Liver (tissue), 9 donors: ENCODE data around the gene KMT5B. TPM values are rescaled to one million over a fixed set of nuclear protein-coding genes. Genes with fewer than 3 reads are reported as not detected.

Experiments
- DNase-seq: peaks from one replicate; pipeline ENCODE4 v3.0.0-alpha.2; 2017; ENCODE audit warnings: low spot score
- H3K27ac ChIP-seq, 2 donors: one replicate each; pipeline ENCODE4 v1.7.0; 2013; ENCODE audit warnings: inconsistent platforms in 2 of 2, low read length in 2 of 2, control low read depth in 1 of 2, low read depth in 1 of 2, mild to moderate bottlenecking in 1 of 2
- H3K27me3 ChIP-seq, 4 donors: one replicate each; pipeline versions ENCODE4 v1.6.1 to v1.7.0; 2013; ENCODE audit warnings: low read length in 3 of 4, inconsistent platforms in 1 of 4, mild to moderate bottlenecking in 1 of 4, moderate library complexity in 1 of 4; ENCODE audit not compliant: control insufficient read depth in 4 of 4, insufficient read depth in 4 of 4
- H3K36me3 ChIP-seq, 4 donors: one replicate each; pipeline versions ENCODE4 v1.6.1 to v1.7.0; 2013; ENCODE audit warnings: low read length in 3 of 4, mild to moderate bottlenecking in 3 of 4, low read depth in 1 of 4, moderate library complexity in 1 of 4; ENCODE audit not compliant: control insufficient read depth in 4 of 4, insufficient read depth in 3 of 4
- H3K4me1 ChIP-seq, 4 donors: one replicate each; pipeline versions ENCODE4 v1.6.1 to v1.7.0; 2013; ENCODE audit warnings: low read length in 3 of 4, mild to moderate bottlenecking in 3 of 4, moderate library complexity in 1 of 4; ENCODE audit not compliant: control insufficient read depth in 4 of 4, insufficient read depth in 4 of 4
- H3K4me3 ChIP-seq, 3 donors: one replicate each; pipeline versions ENCODE4 v1.6.1 to v1.7.0; 2013; ENCODE audit warnings: low read length in 3 of 3, control low read depth in 1 of 3, low read depth in 1 of 3, mild to moderate bottlenecking in 1 of 3
- H3K9ac ChIP-seq, 2 donors: one replicate each; pipeline ENCODE4 v1.7.0; 2013; ENCODE audit warnings: low read length in 2 of 2, mild to moderate bottlenecking in 2 of 2, moderate library complexity in 2 of 2, control low read depth in 1 of 2, low read depth in 1 of 2
- H3K9me3 ChIP-seq, 4 donors: one replicate each; pipeline versions ENCODE4 v1.6.1 to v1.7.0; 2013; ENCODE audit warnings: low read length in 3 of 4; ENCODE audit not compliant: control insufficient read depth in 4 of 4
- ATF3 ChIP-seq: IDR thresholded peaks from 2 replicates; pipeline ENCODE4 v1.6.1; 2016; ENCODE audit warnings: antibody characterized with exemption
- CTCF ChIP-seq: fragments of 150-350 bp; IDR thresholded peaks from 2 replicates; pipeline ENCODE4 v1.5.1; 2017; ENCODE audit warnings: improper control_type of control experiment, low read depth, low read length; ENCODE audit not compliant: missing input control
- FOXA2 ChIP-seq: IDR thresholded peaks from 2 replicates; pipeline ENCODE4 v1.6.1; 2016; ENCODE audit warnings: antibody characterized with exemption
- GABPA ChIP-seq, 2 donors: IDR thresholded peaks in 1 of 2; conservative IDR thresholded peaks in 1 of 2; 2 replicates each; pipeline ENCODE4 v1.6.1; 2016; ENCODE audit warnings: antibody characterized with exemption in 2 of 2, mild to moderate bottlenecking in 1 of 2, moderate library complexity in 1 of 2
- HNF4A ChIP-seq, 2 donors: conservative IDR thresholded peaks; 2 replicates each; pipeline ENCODE4 v1.6.1; 2016; ENCODE audit warnings: antibody characterized with exemption in 2 of 2, mild to moderate bottlenecking in 2 of 2
- JUND ChIP-seq, 2 donors: IDR thresholded peaks; 2 replicates each; pipeline ENCODE4 v1.6.1; 2016; ENCODE audit warnings: antibody characterized with exemption in 2 of 2
- NR2F2 ChIP-seq: IDR thresholded peaks from 2 replicates; pipeline ENCODE4 v1.6.1; 2016; ENCODE audit warnings: antibody characterized with exemption
- RAD21 ChIP-seq, 2 donors: IDR thresholded peaks; 2 replicates each; pipeline ENCODE4 v1.6.1; 2016; ENCODE audit warnings: antibody characterized with exemption in 2 of 2, mild to moderate bottlenecking in 2 of 2
- REST ChIP-seq: IDR thresholded peaks from 2 replicates; pipeline ENCODE4 v1.6.1; 2016; ENCODE audit warnings: antibody characterized with exemption, mild to moderate bottlenecking
- SP1 ChIP-seq: IDR thresholded peaks from 2 replicates; pipeline ENCODE4 v1.6.1; 2018; ENCODE audit warnings: antibody characterized with exemption, mild to moderate bottlenecking
- TAF1 ChIP-seq: conservative IDR thresholded peaks from 2 replicates; pipeline ENCODE4 v1.6.1; 2016; ENCODE audit warnings: antibody characterized with exemption, mild to moderate bottlenecking
- YY1 ChIP-seq: IDR thresholded peaks from 2 replicates; pipeline ENCODE4 v1.6.1; 2016; ENCODE audit warnings: antibody characterized with exemption, mild to moderate bottlenecking
- ZBTB33 ChIP-seq: IDR thresholded peaks from 2 replicates; pipeline ENCODE4 v1.6.1; 2016; ENCODE audit warnings: antibody characterized with exemption
- WGBS: extraction: QIAGEN DNeasy Blood & Tissue Kit; methylation state at CpG from one replicate; pipeline ENCODE4 v1.1.7; 2013; 5-methylcytosine and 5-hydroxymethylcytosine counted together
- polyA plus RNA-seq, 2 donors: library from polyadenylated mRNA; stranded (reverse) in 1 of 2; unstranded in 1 of 2; fragments of 200-250 nt in 1 of 2; fragments of >200 nt in 1 of 2; fragmentation: Nextera tagmentation in 1 of 2; extraction: Ambion mirVana in 1 of 2; gene quantifications; one replicate each; pipeline versions ENCODE4 v1.2.1 to v1.2.3, GENCODE V29; 2013 to 2015
- total RNA-seq, 2 donors: library from RNA; depleted of rRNA; stranded (reverse); fragments of >200 nt; gene quantifications; one replicate each; pipeline ENCODE4 v1.2.3, GENCODE V29; 2014
- donor health status: healthy.
- donor health status: healthy.
- donor health status: healthy.
- donor health status: healthy.
- donor health status: healthy.

Gene KMT5B
- total and polyA plus RNA-seq, 4 donors, result 8.7 to 33.8 (median 14.8) TPM

- DNase-seq, result no peak
- Histone ChIP-seq H3K9ac (no peak overlapping the region), H3K27ac (no peak overlapping the region), H3K4me3 (no peak overlapping the region), H3K4me1 (peaks cover 0 to 28% (median 21%) of the 10 kb centered on the region in 4 donors), H3K36me3 (peaks cover 1 to 24% (median 14%) of the 10 kb centered on the region in 4 donors), H3K27me3 (no peaks in the 10 kb centered on the region), H3K9me3 (no peaks in the 10 kb centered on the region)
- TF ChIP-seq ZBTB33, result no peak
- TF ChIP-seq CTCF, result no peak
- TF ChIP-seq FOXA2, result no peak
- TF ChIP-seq RAD21 (IDR thresholded peaks at IDR 0.05), result no peak
- TF ChIP-seq SP1, result no peak
- TF ChIP-seq HNF4A (conservative IDR thresholded peaks at IDR 0.05), result no peak
- TF ChIP-seq REST, result no peak
- no peak for TF ChIP-seq YY1
- TF ChIP-seq ATF3, result no peak
- no peak for TF ChIP-seq JUND (IDR thresholded peaks at IDR 0.05)
- TF ChIP-seq GABPA (IDR thresholded peaks at IDR 0.05 in 1 of 2, conservative IDR thresholded peaks at IDR 0.05 in 1 of 2), result no peak
- no peak for TF ChIP-seq NR2F2
- TF ChIP-seq TAF1, result no peak
- 91% methylated on average over 11 of the region's 11 CpGs for WGBS
Observed at GRCh38 chr11:68163691-68164090, 49.4 kb downstream of the KMT5B start.

- Histone ChIP-seq H3K27ac (no peak overlapping the region), H3K27me3 (no peaks in the 10 kb centered on the region), H3K4me1 (no peaks in the 10 kb centered on the region), H3K36me3 (peaks cover 1 to 26% (median 20%) of the 10 kb centered on the region in 4 donors), H3K4me3 (no peak overlapping the region), H3K9ac (no peak overlapping the region), H3K9me3 (no peaks in the 10 kb centered on the region)
- 86% methylated on average over 7 of the region's 7 CpGs for WGBS
- no peak for DNase-seq
- TF ChIP-seq HNF4A (conservative IDR thresholded peaks at IDR 0.05), result no peak
- no peak for TF ChIP-seq GABPA (IDR thresholded peaks at IDR 0.05 in 1 of 2, conservative IDR thresholded peaks at IDR 0.05 in 1 of 2)
- no peak for TF ChIP-seq REST
- TF ChIP-seq ZBTB33, result no peak
- no peak for TF ChIP-seq RAD21 (IDR thresholded peaks at IDR 0.05)
- TF ChIP-seq SP1, result no peak
- TF ChIP-seq YY1, result no peak
- TF ChIP-seq TAF1, result no peak
- TF ChIP-seq CTCF, result no peak
- TF ChIP-seq ATF3, result no peak
Observed at GRCh38 chr11:68160100-68160695, 52.9 kb downstream of the KMT5B start.
